KMS-11 (cell line): ENCODE results near the gene EXOC3L2.

Source experiments
- H2AFZ ChIP-seq: fragments of 200-600 bp; sonication (generic); 2 replicates; pipeline ENCODE4 v1.6.1; 2016; ENCODE audit warnings: antibody characterized with exemption, mixed run types, low read depth
- H3K27ac ChIP-seq: fragments of 200-600 bp; sonication (generic); 2 replicates; pipeline ENCODE4 v1.6.1; 2016; ENCODE audit warnings: mild to moderate bottlenecking, mixed run types
- H3K27me3 ChIP-seq: fragments of 200-600 bp; sonication (generic); 2 replicates; pipeline ENCODE4 v1.6.1; 2017; ENCODE audit warnings: mild to moderate bottlenecking, low read depth, mixed run types, moderate library complexity; ENCODE audit not compliant: insufficient read depth
- H3K36me3 ChIP-seq: fragments of 200-600 bp; sonication (generic); 2 replicates; pipeline ENCODE4 v1.6.1; 2017; ENCODE audit warnings: mild to moderate bottlenecking, mixed run types; ENCODE audit not compliant: insufficient read depth
- H3K4me1 ChIP-seq: fragments of 200-600 bp; sonication (generic); 2 replicates; pipeline ENCODE4 v1.6.1; 2016; ENCODE audit warnings: mild to moderate bottlenecking, low read depth, mixed run types; ENCODE audit not compliant: poor library complexity, severe bottlenecking
- H3K4me2 ChIP-seq: fragments of 200-600 bp; sonication (generic); 2 replicates; pipeline ENCODE4 v1.7.0; 2016; ENCODE audit warnings: mild to moderate bottlenecking, mixed run types
- H3K4me3 ChIP-seq: fragments of 200-600 bp; sonication (generic); IDR thresholded peaks from 2 replicates; pipeline ENCODE4 v1.6.1; 2017; ENCODE audit warnings: low read depth, low read length, mixed read lengths; ENCODE audit not compliant: insufficient read depth
- H3K79me2 ChIP-seq: fragments of 200-600 bp; sonication (generic); 2 replicates; pipeline ENCODE4 v1.6.1; 2016; ENCODE audit warnings: low read depth, mixed run types; ENCODE audit not compliant: insufficient read depth
- H3K9ac ChIP-seq: fragments of 200-600 bp; sonication (generic); 2 replicates; pipeline ENCODE4 v1.6.1; 2016; ENCODE audit warnings: mild to moderate bottlenecking, mixed run types
- H4K20me1 ChIP-seq: fragments of 200-600 bp; sonication (generic); 2 replicates; pipeline ENCODE4 v1.6.1; 2016; ENCODE audit warnings: mild to moderate bottlenecking, mixed run types; ENCODE audit not compliant: insufficient read depth
- CTCF ChIP-seq: fragments of 200-600 bp; sonication (generic); conservative IDR thresholded peaks from 2 replicates; pipeline ENCODE4 v1.6.1; 2017; ENCODE audit warnings: low read depth, mild to moderate bottlenecking, antibody characterized with exemption, low read length, moderate library complexity, mixed read lengths

The EXOC3L2 gene

GRCh38 chr19:45218426-45218825, 26.8 kb downstream of the EXOC3L2 start:
- H3K27me3 ChIP-seq, result peaks cover 14% of the 10 kb centered on the region; the same call in 1 of the 2 replicates
- no peaks in the 10 kb centered on the region for H3K4me1 ChIP-seq
- H2AFZ ChIP-seq, result no peak overlapping the region
- no peaks in the 10 kb centered on the region for H3K36me3 ChIP-seq
- no peaks in the 10 kb centered on the region for H3K79me2 ChIP-seq
- H3K4me2 ChIP-seq, result no peak overlapping the region
- H4K20me1 ChIP-seq, result no peaks in the 10 kb centered on the region
- H3K27ac ChIP-seq, result no peak overlapping the region
- no peak overlapping the region for H3K9ac ChIP-seq
- TF ChIP-seq CTCF, result no peak
- no peak overlapping the region for H3K4me3 ChIP-seq

GRCh38 chr19:45217957-45218334, 27.3 kb downstream of the EXOC3L2 start:
- no peaks in the 10 kb centered on the region for H3K4me1 ChIP-seq
- no peak overlapping the region for H3K9ac ChIP-seq
- H3K4me2 ChIP-seq, result no peak overlapping the region
- no peak overlapping the region for H3K4me3 ChIP-seq
- no peaks in the 10 kb centered on the region for H3K36me3 ChIP-seq
- peaks cover 14% of the 10 kb centered on the region; the same call in 1 of the 2 replicates for H3K27me3 ChIP-seq
- H3K79me2 ChIP-seq, result no peaks in the 10 kb centered on the region
- no peak overlapping the region for H3K27ac ChIP-seq
- no peak for TF ChIP-seq CTCF
- no peak overlapping the region for H2AFZ ChIP-seq
- H4K20me1 ChIP-seq, result no peaks in the 10 kb centered on the region

- Histone ChIP-seq H3K79me2 (no peaks in the 10 kb centered on the region), H3K27me3 (peaks cover 14% of the 10 kb centered on the region; the same call in 1 of the 2 replicates), H3K27ac (no peak overlapping the region), H3K9ac (no peak overlapping the region), H3K4me2 (no peak overlapping the region), H4K20me1 (no peaks in the 10 kb centered on the region), H2AFZ (no peak overlapping the region), H3K4me1 (no peaks in the 10 kb centered on the region), H3K4me3 (no peak overlapping the region), H3K36me3 (no peaks in the 10 kb centered on the region)
- TF ChIP-seq CTCF, result no peak
These were observed 27.8 kb downstream of the EXOC3L2 start for GRCh38 chr19:45217193-45217956.

- H3K36me3 ChIP-seq, result no peaks in the 10 kb centered on the region
- no peak overlapping the region for H3K4me2 ChIP-seq
- no peak overlapping the region for H3K27ac ChIP-seq
- H3K4me3 ChIP-seq, result no peak overlapping the region
- TF ChIP-seq CTCF, result no peak
- no peaks in the 10 kb centered on the region for H4K20me1 ChIP-seq
- no peak overlapping the region for H3K9ac ChIP-seq
- H3K79me2 ChIP-seq, result no peaks in the 10 kb centered on the region
- peaks cover 14% of the 10 kb centered on the region; the same call in 1 of the 2 replicates for H3K27me3 ChIP-seq
- H3K4me1 ChIP-seq, result no peaks in the 10 kb centered on the region
- no peak overlapping the region for H2AFZ ChIP-seq
These were observed 28.5 kb downstream of the EXOC3L2 start for GRCh38 chr19:45216667-45217066.
